Fibroblast of mammary gland (primary cell): ENCODE data around the gene GADD45A.
"Not testable (repeated sequence)": the region's sequence is repeated elsewhere in the genome, so short reads cannot be mapped to it uniquely, and the experiment has no call there.

Experiments
- DNase-seq: peaks from one replicate; pipeline ENCODE4 v3.0.0-alpha.2; 2010; ENCODE audit warnings: low read depth
- H3K4me3 ChIP-seq: 2 replicates; pipeline ENCODE4 v1.5.1; 2011; ENCODE audit warnings: low read depth, mild to moderate bottlenecking, low read length, moderate library complexity; ENCODE audit not compliant: control insufficient read depth
- CTCF ChIP-seq: conservative IDR thresholded peaks from 2 replicates; pipeline ENCODE4 v1.5.1; 2011; ENCODE audit warnings: low read depth, low read length, inconsistent platforms; ENCODE audit not compliant: control insufficient read depth, insufficient read depth

GADD45A gene

DNA sequence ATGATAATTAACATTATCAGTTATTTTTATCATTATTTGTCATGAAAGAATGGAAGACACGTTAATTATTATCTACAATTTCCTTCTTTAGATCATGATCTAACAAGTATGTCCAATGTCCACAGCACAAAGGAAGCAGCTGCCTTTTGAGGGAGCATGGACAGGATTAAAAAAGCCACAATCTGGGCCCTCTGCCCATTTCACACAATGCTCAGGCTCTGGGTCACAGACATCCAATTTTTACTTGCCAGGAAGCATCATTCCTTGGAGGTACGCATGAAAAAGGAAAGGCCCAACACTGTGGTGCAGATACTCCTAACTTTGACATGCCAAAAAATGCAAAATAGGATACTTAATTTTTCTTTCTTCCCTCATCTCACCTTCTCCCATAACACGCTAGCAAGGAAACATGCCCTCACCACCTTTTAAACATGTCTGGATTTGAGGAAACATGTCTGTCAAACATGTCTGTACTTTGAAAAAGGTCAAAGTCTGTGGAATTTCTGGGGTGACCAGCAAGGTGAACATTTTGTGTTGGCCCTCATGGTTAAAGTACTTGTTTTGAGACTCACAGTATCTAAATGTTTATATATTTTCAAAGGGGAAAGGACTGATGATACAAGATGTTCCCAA lies 40.0 kb downstream of the GADD45A start:
- peak; percentile 94 for DNase-seq
- no peak overlapping the region for H3K4me3 ChIP-seq
- no peak for TF ChIP-seq CTCF

- DNase-seq: peak; percentile 81
- no peak overlapping the region for H3K4me3 ChIP-seq
Measured at GRCh38 chr1:67726224-67726623, 41.2 kb downstream of the GADD45A start.

GRCh38 chr1:67729872-67730271 lies 44.9 kb downstream of the GADD45A start:
- no peak for TF ChIP-seq CTCF
- no peak for DNase-seq
- H3K4me3 ChIP-seq: no peak overlapping the region

More at GRCh38 chr1:67726224-67726623, 41.2 kb downstream of the GADD45A start:
- no peak for TF ChIP-seq CTCF

GRCh38 chr1:67730312-67730711 lies 45.3 kb downstream of the GADD45A start:
- H3K4me3 ChIP-seq, DNase-seq: not testable (repeated sequence)

DNA sequence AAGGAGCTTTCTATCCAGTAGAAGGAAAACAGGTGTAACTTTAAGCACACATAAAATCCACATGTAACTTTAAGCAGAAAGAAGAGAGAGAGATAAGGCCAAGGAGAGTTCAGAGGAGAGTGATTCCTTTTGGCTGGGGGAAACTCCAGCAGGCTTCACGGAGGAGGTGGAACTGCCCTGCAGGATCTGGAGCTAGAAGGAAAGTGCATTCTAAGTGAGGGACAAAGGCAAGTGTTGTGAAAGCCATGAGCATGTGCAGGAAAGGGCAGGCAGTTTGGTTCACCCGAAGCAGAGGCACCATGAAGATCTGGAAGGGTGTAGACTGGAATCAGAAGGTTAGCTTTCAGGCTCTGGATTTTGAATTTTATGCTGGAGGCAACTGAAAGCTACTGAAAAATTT lies 46.3 kb downstream of the GADD45A start:
- TF ChIP-seq CTCF: no peak
- no peak for DNase-seq
- no peak overlapping the region for H3K4me3 ChIP-seq

GRCh38 chr1:67732750-67733151 lies 47.8 kb downstream of the GADD45A start:
- peak; percentile 80 for DNase-seq
- H3K4me3 ChIP-seq: no peak overlapping the region
- no peak for TF ChIP-seq CTCF

DNA sequence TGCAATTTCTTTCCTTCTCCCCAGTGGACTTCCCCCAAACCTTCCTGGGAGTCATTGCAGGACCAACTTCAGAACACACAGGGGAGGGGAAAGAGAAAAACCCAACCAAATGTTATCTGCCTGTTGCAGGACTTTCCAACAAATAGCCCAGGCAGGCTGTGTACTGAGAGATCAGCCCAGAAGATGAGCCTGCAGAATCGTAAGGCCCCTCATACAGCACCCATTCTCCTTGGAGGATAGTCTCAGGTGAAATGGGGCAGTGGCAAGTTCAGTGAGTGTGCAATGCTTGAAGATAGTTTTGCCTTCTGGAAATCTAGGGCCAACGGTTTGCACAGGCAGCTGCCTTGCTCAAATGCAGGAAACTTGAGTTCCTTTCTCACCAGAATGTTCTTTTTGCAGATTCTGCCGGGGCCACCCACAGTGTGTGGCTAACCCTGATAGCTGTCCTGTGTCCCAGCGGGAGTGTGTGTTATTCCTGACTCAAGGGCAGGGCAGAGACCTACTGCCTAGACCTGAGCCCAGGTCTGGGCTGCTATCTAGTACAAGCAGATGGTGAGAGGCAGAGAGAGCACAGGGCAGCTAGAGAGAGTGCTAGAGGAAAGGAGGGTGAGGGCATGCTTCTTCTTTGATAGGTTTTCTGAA lies 48.8 kb downstream of the GADD45A start:
- H3K4me3 ChIP-seq: no peak overlapping the region
- no peak for TF ChIP-seq CTCF
- DNase-seq: no peak
